ENCODE measurements around the gene QSOX2.

- TF ChIP-seq, protein P1, sequence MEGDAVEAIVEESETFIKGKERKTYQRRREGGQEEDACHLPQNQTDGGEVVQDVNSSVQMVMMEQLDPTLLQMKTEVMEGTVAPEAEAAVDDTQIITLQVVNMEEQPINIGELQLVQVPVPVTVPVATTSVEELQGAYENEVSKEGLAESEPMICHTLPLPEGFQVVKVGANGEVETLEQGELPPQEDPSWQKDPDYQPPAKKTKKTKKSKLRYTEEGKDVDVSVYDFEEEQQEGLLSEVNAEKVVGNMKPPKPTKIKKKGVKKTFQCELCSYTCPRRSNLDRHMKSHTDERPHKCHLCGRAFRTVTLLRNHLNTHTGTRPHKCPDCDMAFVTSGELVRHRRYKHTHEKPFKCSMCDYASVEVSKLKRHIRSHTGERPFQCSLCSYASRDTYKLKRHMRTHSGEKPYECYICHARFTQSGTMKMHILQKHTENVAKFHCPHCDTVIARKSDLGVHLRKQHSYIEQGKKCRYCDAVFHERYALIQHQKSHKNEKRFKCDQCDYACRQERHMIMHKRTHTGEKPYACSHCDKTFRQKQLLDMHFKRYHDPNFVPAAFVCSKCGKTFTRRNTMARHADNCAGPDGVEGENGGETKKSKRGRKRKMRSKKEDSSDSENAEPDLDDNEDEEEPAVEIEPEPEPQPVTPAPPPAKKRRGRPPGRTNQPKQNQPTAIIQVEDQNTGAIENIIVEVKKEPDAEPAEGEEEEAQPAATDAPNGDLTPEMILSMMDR (IDR thresholded peaks at IDR 0.05) = no peak
- TF ChIP-seq POLR2A (IDR thresholded peaks at IDR 0.05) = no peak
Measured at GRCh38 chr9:136222166-136222905, 23.3 kb downstream of the QSOX2 start.

All from Peyer's patch (tissue), 4 donors.